Measurements from ENCODE around the gene CWF19L1.

- no peak for TF ChIP-seq CTCF (IDR thresholded peaks at IDR 0.05)
- no peak for TF ChIP-seq POLR2AphosphoS5 (IDR thresholded peaks at IDR 0.05)
Observed at GRCh38 chr10:100311298-100311697, 43.9 kb upstream of the CWF19L1 start.

Measured in prostate gland (tissue), 2 donors.